Measurements from ENCODE around the gene TRIM33. TPM values are rescaled to one million over a fixed set of nuclear protein-coding genes. Genes with fewer than 3 reads are reported as not detected.

Gene TRIM33
- total RNA-seq, 1 experiment from 2014 or later, result 53.8 TPM

GRCh38 chr1:114552106-114552639 is 41.2 kb upstream of the TRIM33 start:
- Histone ChIP-seq H3K4ac (ENCODE audit: low read depth, low read length) (no peak overlapping the region), H3K56ac (ENCODE audit: insufficient read length, low read depth, low read length) (no peak overlapping the region), H3K23ac (ENCODE audit: insufficient read length, low read depth, low read length) (no peak overlapping the region), H3K79me2 (ENCODE audit: insufficient read depth, low read length) (no peaks in the 10 kb centered on the region), H3K79me1 (ENCODE audit: insufficient read depth, low read depth, low read length, poor library complexity, severe bottlenecking) (no peaks in the 10 kb centered on the region), H3K27me3 (ENCODE audit: insufficient read depth, low read length) (no peaks in the 10 kb centered on the region), H2AFZ (ENCODE audit: low read length) (no peak overlapping the region), H4K5ac (ENCODE audit: insufficient read length, low read depth, low read length) (no peak overlapping the region), H2BK12ac (ENCODE audit: insufficient read length, low read depth, low read length) (no peak overlapping the region), H3K4me1 (ENCODE audit: insufficient read depth, low read length) (no peaks in the 10 kb centered on the region), H2BK5ac (ENCODE audit: insufficient read length, low read length) (no peak overlapping the region), H4K91ac (ENCODE audit: insufficient read length, low read depth, low read length) (no peak overlapping the region), H3K9ac (ENCODE audit: extremely low read depth, insufficient read length, low read length) (no peak overlapping the region), H2BK120ac (ENCODE audit: low read depth, low read length, poor library complexity, severe bottlenecking) (no peak overlapping the region), H3K4me2 (ENCODE audit: insufficient read depth, insufficient read length, low read length) (no peak overlapping the region), H3K14ac (ENCODE audit: insufficient read depth, low read length) (no peak overlapping the region), H4K20me1 (ENCODE audit: control insufficient read depth, insufficient read depth, insufficient read length) (no peaks in the 10 kb centered on the region), H2BK20ac (ENCODE audit: low read depth, low read length, poor library complexity, severe bottlenecking) (no peak overlapping the region), H4K8ac (replicated peaks; ENCODE audit: insufficient read length, low read depth, low read length) (no peak overlapping the region), H2AK5ac (ENCODE audit: insufficient read length, low read length) (no peak overlapping the region), H3T11ph (ENCODE audit: low read length) (no peak overlapping the region), H2BK15ac (ENCODE audit: low read depth, low read length) (no peak overlapping the region), H3K23me2 (ENCODE audit: insufficient read length, low read depth, low read length, poor library complexity, severe bottlenecking) (no peaks in the 10 kb centered on the region), H3K18ac (ENCODE audit: insufficient read length, low read depth, low read length) (no peak overlapping the region), H3K9me3 (ENCODE audit: control insufficient read depth, low read depth, low read length) (no peaks in the 10 kb centered on the region), H3K27ac (ENCODE audit: insufficient read length, low read depth, low read length) (no peak overlapping the region)
- no CpG with 5 or more reads among the region's 7 CpGs for WGBS (ENCODE audit: extremely low coverage, insufficient read length, low lambda C conversion rate)
- H3K9me3 Mint-ChIP-seq, result no peaks in the 10 kb centered on the region
- TF ChIP-seq, protein P1, sequence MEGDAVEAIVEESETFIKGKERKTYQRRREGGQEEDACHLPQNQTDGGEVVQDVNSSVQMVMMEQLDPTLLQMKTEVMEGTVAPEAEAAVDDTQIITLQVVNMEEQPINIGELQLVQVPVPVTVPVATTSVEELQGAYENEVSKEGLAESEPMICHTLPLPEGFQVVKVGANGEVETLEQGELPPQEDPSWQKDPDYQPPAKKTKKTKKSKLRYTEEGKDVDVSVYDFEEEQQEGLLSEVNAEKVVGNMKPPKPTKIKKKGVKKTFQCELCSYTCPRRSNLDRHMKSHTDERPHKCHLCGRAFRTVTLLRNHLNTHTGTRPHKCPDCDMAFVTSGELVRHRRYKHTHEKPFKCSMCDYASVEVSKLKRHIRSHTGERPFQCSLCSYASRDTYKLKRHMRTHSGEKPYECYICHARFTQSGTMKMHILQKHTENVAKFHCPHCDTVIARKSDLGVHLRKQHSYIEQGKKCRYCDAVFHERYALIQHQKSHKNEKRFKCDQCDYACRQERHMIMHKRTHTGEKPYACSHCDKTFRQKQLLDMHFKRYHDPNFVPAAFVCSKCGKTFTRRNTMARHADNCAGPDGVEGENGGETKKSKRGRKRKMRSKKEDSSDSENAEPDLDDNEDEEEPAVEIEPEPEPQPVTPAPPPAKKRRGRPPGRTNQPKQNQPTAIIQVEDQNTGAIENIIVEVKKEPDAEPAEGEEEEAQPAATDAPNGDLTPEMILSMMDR (conservative IDR thresholded peaks at IDR 0.05), result no peak
- no peak for DNase-seq
- peaks cover 2 to 9% of the 10 kb centered on the region in 2 experiments; a peak in 3 of 4 replicates for H3K4me1 Mint-ChIP-seq
- H3K36me3 Mint-ChIP-seq (ENCODE audit: insufficient read depth in 1 of 3, low read depth in 3 of 3), result no peaks in the 10 kb centered on the region
- H3K27ac Mint-ChIP-seq, result no peak overlapping the region
- H3K4me3 Mint-ChIP-seq, result no peak overlapping the region
- no peaks in the 10 kb centered on the region for H3K27me3 Mint-ChIP-seq (ENCODE audit: low read depth)

Measured in H9 (cell line).